Effector memory CD8-positive, alpha-beta T cell (primary cell): Measurements from ENCODE around the gene DIO1.
A peak's percentile ranks its signal among the peaks of the same experiment; 100 is the strongest.
"Not testable (repeated sequence)": the region's sequence is repeated elsewhere in the genome, so short reads cannot be mapped to it uniquely, and the experiment has no call there.

Experiments
- ATAC-seq: fragments of 150-1000 bp; cut with Tn5 transposase; replicated peaks from 2 replicates; pipeline ENCODE4 v1.10.0; 2021; ENCODE audit warnings: mild to moderate bottlenecking, moderate library complexity
- DNase-seq, 3 experiments: peaks; one replicate each; pipeline ENCODE4 v3.0.0; 2021
- H3K27ac Mint-ChIP-seq, 2 donors: one replicate each; pipeline ENCODE4 v1.8.0; 2022; ENCODE audit warnings: mild to moderate bottlenecking in 2 of 2, mixed read lengths in 2 of 2, moderate library complexity in 2 of 2
- H3K27me3 Mint-ChIP-seq, 2 donors: one replicate each; pipeline ENCODE4 v1.8.0; 2022; ENCODE audit warnings: mixed read lengths in 2 of 2
- H3K36me3 Mint-ChIP-seq: one replicate; pipeline ENCODE4 v1.8.0; 2022; ENCODE audit warnings: mild to moderate bottlenecking, moderate library complexity, mixed read lengths; ENCODE audit not compliant: insufficient read depth
- H3K4me1 Mint-ChIP-seq, 2 donors: one replicate each; pipeline ENCODE4 v1.8.0; 2022; ENCODE audit warnings: low read depth in 2 of 2, mixed read lengths in 2 of 2
- H3K4me3 Mint-ChIP-seq, 2 donors: one replicate each; pipeline ENCODE4 v1.8.0; 2022; ENCODE audit warnings: mild to moderate bottlenecking in 2 of 2, mixed read lengths in 2 of 2, moderate library complexity in 2 of 2
- H3K9me3 Mint-ChIP-seq, 2 donors: one replicate each; pipeline ENCODE4 v1.8.0; 2022; ENCODE audit warnings: mixed read lengths in 2 of 2
- total RNA-seq, 9 experiments: gene quantifications; one replicate each; lab custom pipeline; 2026; lab: John Stamatoyannopoulos, UW

DIO1 gene
- 0 to 0.13 (median 0) reads per million in 9 experiments for total RNA-seq

DNA sequence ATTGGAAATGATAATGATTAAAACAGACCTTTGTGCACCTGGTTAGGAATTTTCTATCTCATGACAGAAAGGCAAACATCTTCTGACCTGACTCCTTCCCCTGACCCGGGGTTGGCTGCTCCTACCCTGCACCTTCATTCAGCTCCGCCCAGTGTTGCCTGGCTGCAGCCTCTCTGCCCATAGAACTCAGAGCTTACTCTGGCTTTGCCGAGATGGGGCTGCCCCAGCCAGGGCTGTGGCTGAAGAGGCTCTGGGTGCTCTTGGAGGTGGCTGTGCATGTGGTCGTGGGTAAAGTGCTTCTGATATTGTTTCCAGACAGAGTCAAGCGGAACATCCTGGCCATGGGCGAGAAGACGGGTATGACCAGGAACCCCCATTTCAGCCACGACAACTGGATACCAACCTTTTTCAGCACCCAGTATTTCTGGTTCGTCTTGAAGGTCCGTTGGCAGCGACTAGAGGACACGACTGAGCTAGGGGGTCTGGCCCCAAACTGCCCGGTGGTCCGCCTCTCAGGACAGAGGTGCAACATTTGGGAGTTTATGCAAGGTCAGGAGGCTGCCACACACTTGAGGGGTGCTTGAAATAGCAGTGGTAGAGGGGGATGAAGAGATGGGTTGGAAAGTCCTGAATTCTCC is at the start of gene DIO1:
Gene DIO1 (plus strand): TSS at position 189 of the 638 bp plus-strand sequence. CDS start 24 bp downstream, at position 213.
- Mint-ChIP-seq H3K27me3 (peaks cover 0 to 7% of the 10 kb centered on the region in 2 donors), H3K27ac (peak within 1 kb of the TSS in 1 of 2 donors; percentile 3), H3K4me3 (no peak within 1 kb of the TSS), H3K4me1 (peaks cover 8 to 10% of the 10 kb centered on the region in 2 donors), H3K36me3 (peaks cover 3% of the 10 kb centered on the region), H3K9me3 (no peaks in the 10 kb centered on the region)
- DNase-seq (no peak), ATAC-seq (no peak)

DNA sequence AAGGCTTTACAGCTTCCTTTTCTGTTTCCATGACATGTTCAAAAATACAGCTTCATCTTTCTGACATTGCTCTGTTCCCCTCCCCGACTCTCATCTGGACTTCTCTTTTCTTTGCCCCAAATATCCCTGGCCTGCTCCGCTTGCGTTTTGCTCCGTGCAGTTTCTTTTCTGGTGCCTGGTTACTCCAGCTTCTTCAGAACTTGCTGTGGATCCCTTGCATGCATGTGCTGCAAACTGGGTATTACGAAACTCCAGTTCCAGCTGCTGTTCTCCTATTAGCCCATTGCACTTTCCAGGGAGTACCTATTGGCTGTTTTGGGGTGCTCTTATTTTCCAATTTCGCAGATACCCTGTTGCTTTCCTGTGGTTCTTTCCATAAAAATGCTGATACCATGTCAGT is 46.0 kb upstream of the DIO1 start:
- DNase-seq (no peak), ATAC-seq (no peak)
- no peaks in the 10 kb centered on the region for H3K4me1 Mint-ChIP-seq
- H3K4me3 Mint-ChIP-seq: no peak overlapping the region
- no peaks in the 10 kb centered on the region for H3K9me3 Mint-ChIP-seq
- H3K27ac Mint-ChIP-seq: no peak overlapping the region
- peaks cover 15% of the 10 kb centered on the region for H3K36me3 Mint-ChIP-seq
- H3K27me3 Mint-ChIP-seq: peaks cover 5 to 8% of the 10 kb centered on the region in 2 donors

DNA sequence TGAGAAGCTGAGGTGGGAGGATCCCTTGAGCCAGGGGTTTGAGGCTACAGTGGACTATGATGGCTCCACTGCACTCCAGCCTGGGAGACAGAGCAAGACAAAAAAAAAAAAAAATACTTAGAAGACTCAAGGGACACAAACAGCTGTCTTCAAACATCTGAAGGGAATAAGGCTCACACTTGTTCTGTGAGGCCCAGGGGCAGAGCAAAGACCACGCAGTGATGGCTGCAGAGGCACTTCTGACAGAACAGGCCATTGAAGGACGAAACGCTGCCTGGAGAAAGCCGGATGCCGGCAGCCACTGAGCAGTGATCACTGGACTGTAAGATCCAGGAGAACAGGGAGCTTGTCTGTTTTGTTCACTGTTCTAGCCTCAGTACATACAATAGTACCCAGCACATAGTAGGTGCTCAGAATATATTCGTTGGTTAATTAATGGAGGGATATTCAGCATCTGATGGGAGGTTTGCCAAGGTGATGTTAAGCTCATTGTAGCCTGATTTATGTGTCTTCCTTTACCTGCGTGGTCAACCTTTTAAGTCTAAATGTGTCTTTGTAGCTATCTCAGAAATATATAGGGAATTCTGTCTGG is 43.8 kb upstream of the DIO1 start:
- H3K27me3 Mint-ChIP-seq: peaks cover 0 to 3% of the 10 kb centered on the region in 2 donors
- H3K4me1 Mint-ChIP-seq: no peaks in the 10 kb centered on the region
- H3K36me3 Mint-ChIP-seq: peaks cover 26% of the 10 kb centered on the region
- DNase-seq (no peak), ATAC-seq (no peak)
- no peak overlapping the region for H3K27ac Mint-ChIP-seq
- no peaks in the 10 kb centered on the region for H3K9me3 Mint-ChIP-seq
- no peak overlapping the region for H3K4me3 Mint-ChIP-seq

DNA sequence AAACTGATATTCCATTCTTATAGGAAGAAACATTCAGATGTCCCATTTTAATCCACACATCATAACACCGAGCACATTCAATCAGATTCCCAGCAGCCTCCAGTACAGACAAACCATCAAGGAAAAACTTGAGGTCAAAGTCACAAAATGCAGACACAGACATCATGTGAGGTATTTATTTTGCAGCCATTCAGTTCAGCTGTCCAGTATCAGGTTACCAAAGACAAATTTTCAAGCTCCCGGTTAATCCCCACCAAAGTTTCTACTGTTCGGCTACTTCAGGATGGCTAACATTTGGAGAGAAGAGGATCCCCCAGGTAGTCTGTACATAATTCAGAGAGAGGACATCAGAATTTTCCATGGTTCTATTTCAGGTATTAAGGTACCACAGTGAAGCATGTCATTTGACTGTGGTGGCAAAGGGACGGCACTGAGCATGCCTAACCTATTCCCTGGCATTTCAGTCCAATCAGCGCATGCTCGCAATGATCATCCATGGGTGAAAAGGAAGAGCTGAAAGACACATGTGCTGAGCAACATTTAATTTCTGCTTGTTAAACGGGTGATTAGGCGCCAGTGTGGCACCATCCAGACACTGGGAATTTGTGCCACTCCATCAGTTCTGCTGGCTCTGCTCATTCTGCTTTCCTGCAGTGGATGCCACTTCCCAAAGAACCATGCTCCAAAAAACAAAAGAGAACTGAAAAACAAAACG is 42.3 kb upstream of the DIO1 start:
- Mint-ChIP-seq H3K36me3 (peaks cover 29% of the 10 kb centered on the region), H3K27ac (no peak overlapping the region), H3K27me3 (no peaks in the 10 kb centered on the region), H3K4me1 (no peaks in the 10 kb centered on the region), H3K4me3 (no peak overlapping the region), H3K9me3 (no peaks in the 10 kb centered on the region)
- DNase-seq (no peak), ATAC-seq (no peak)

DNA sequence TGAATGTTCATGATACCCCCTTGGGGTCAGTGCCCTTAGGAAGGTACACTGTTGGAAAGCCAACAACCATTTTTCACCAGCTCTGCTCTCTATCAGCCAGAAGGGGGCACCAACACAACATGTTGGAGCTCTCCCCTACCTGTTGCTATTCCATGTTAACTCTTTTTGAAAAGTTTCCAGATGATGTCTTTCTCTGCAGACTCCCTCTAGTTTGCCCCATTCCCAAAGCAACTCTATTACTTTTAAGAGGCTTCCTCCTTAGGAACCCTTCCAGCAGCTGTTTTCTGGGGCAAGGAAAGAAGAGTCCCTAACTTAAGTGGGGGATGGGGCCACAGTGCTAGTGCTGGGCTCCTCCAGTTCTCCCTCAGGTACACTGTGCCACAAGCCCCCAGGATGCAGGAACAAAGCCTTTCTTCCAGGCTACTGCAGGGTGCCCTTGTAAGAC is 33.0 kb upstream of the DIO1 start:
- H3K9me3 Mint-ChIP-seq: no peaks in the 10 kb centered on the region
- peak overlapping the region; percentile 56 to 63 for H3K27ac Mint-ChIP-seq
- no peak overlapping the region for H3K4me3 Mint-ChIP-seq
- H3K36me3 Mint-ChIP-seq: peaks cover 15% of the 10 kb centered on the region
- ATAC-seq (peak; percentile 72), DNase-seq (peak; percentile 36 to 42 (median 36))
- no peaks in the 10 kb centered on the region for H3K27me3 Mint-ChIP-seq
- H3K4me1 Mint-ChIP-seq: peaks cover 3 to 8% of the 10 kb centered on the region in 2 donors

DNA sequence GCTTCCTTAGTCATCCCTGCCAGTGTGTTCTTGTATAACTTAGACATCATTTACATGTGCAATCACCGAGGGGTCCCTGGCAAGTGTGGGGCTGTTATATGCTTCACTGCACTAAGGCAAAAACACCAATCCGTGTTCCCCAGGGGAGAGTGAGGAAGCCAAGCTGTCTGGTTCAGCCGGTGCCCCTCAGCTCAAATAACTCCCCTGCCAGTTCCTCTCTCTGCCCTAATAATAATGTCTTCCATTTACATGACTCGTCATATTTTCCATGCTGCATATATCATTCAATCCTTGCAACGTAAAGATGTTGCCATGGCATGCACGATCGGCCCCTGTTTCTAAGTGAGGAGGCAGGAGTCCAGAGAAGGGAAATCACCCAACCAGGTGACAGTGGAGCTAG is 31.5 kb upstream of the DIO1 start:
- H3K27ac Mint-ChIP-seq: peak overlapping the region; percentile 21 to 55
- no peaks in the 10 kb centered on the region for H3K27me3 Mint-ChIP-seq
- H3K4me1 Mint-ChIP-seq: peaks cover 3 to 8% of the 10 kb centered on the region in 2 donors
- no peak for DNase-seq
- H3K9me3 Mint-ChIP-seq: no peaks in the 10 kb centered on the region
- H3K4me3 Mint-ChIP-seq: no peak overlapping the region
- H3K36me3 Mint-ChIP-seq: peaks cover 26% of the 10 kb centered on the region
- no peak for ATAC-seq

DNA sequence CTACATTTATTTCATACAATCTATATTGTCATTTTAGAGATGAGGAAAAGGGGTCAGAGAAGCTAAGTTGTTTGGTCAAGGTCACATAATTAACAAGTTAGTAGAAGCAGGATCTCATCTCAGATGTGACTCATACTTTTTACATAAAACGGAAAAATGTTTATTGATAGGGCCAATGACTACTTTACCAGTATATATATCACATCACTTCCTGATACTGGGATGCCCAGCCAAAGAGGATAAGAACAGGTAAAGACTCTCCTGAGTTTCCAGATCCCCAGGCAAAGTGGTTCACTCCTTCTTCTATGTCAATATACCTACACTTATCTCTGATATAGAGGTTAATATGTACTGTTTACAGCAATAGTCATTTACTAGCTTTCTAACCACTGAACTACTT is 25.4 kb upstream of the DIO1 start:
- no peak for ATAC-seq
- peaks cover 52% of the 10 kb centered on the region for H3K36me3 Mint-ChIP-seq
- no peaks in the 10 kb centered on the region for H3K27me3 Mint-ChIP-seq
- no peaks in the 10 kb centered on the region for H3K9me3 Mint-ChIP-seq
- peak overlapping the region in 1 of 2 donors; percentile 62 for H3K27ac Mint-ChIP-seq
- H3K4me3 Mint-ChIP-seq: no peak overlapping the region
- no peaks in the 10 kb centered on the region for H3K4me1 Mint-ChIP-seq
- no peak for DNase-seq

DNA sequence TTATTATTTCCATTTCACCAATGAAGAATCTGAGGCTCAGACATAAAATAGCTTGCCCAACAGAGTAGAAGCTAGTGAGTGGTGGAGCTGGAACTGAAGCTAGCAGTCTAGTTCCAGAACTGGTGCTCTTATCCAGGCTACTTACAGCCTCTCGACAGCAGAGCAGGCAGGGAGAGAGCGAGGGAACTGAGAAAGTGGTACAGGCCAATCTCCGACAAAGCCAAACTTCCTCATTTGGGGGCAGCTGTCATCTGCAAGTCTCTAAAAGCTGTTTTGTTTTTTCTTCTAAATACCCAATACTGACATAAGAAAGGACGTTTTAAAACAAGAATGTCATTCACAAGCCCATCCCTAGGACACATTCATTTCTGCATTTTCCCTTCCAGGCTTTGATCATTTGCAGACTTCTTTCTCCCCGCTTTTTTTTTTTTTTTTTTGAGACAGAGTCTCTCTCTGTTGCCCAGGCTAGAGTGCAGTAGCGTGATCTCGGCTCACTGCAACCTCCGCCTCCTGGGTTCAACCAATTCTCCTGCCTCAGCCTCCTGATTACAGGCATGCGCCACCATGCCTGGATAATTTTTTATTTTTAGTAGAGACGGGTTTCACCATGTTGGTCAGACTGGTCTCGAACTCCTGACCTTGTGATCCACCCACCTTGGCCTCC is 24.4 kb upstream of the DIO1 start:
- Mint-ChIP-seq H3K27ac (no peak overlapping the region), H3K27me3 (no peaks in the 10 kb centered on the region), H3K36me3 (peaks cover 55% of the 10 kb centered on the region), H3K4me1 (no peaks in the 10 kb centered on the region), H3K4me3 (no peak overlapping the region), H3K9me3 (no peaks in the 10 kb centered on the region)
- ATAC-seq (no peak), DNase-seq (no peak)

DNA sequence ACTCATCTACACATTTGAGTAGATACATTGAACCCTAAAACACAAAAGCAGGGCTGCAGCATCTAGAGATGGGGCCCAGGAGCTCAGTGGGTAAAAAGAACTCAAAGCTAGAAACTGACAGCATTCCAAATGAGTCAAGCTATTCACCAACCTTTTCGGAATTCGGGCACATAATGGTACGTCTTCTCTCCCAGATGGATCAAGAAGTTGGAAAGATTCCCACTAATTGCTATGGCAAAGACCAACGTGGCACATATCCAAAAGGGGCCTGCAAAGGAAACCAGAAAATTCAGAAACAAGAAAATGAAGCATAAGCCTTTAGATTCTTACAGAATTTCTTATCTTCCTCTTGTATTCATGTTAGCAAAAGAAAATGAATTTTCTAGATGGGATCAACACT is 22.8 kb upstream of the DIO1 start:
- Mint-ChIP-seq H3K9me3 (no peaks in the 10 kb centered on the region), H3K4me3 (no peak overlapping the region), H3K27ac (no peak overlapping the region), H3K27me3 (no peaks in the 10 kb centered on the region), H3K4me1 (no peaks in the 10 kb centered on the region), H3K36me3 (peaks cover 50% of the 10 kb centered on the region)
- ATAC-seq: no peak
- DNase-seq: no peak

DNA sequence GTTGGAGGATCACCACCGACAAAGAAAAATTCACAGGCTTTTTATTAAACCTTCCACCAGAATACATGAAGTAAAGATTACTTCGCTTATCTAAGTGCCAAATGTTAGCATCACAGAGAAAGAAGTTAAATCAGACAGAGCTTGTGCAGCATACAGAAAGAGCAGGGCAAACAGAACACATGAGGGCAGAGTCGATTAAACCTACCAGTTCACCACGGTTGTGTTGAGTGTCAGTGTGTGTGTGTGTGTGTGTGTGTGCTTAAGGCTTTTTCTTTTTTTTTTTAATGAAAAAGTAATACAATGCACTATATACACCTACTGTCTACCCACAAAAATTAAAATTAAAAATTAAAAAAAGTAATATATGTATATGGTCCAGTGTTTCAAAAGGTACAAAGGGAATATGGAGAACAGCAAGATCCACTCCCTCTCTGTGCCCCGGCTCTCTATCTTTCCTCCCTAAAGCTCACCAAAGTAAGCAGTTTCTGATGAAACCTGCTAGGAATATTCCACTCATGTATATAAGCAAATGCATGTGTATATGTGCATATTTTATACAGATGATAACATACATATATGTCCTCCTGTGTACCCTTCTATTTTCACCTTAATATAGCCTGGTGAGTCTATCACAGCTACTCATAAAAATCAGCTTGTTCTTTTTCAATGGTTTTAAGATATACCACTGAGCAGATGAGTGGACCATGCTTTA is 22.1 kb upstream of the DIO1 start:
- Mint-ChIP-seq H3K36me3 (peaks cover 45% of the 10 kb centered on the region), H3K9me3 (no peaks in the 10 kb centered on the region), H3K4me1 (no peaks in the 10 kb centered on the region), H3K27me3 (no peaks in the 10 kb centered on the region), H3K27ac (no peak overlapping the region), H3K4me3 (no peak overlapping the region)
- DNase-seq (no peak), ATAC-seq (no peak)

DNA sequence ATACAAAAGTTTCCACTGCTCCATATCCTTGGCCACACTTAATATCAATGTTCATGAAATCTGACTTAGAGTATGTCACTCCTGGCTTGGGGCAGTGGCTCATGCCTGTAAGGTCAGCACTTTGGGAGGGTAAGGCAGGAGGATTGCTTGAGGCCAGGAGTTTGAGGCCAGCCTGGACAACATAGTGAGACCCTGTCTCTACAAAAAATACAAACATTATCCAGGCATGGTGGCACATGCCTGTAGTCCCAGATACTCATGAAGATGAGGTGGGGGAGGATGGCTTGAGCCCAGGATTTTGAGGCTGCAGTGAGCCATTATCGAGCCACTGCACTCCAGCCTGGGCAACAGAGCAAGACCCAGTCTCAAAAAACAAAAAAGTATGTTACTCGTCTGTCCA is 18.8 kb upstream of the DIO1 start:
- H3K36me3 Mint-ChIP-seq: peaks cover 43% of the 10 kb centered on the region
- not testable (repeated sequence) for ATAC-seq, H3K4me1 Mint-ChIP-seq, H3K9me3 Mint-ChIP-seq, DNase-seq, H3K4me3 Mint-ChIP-seq, H3K27ac Mint-ChIP-seq, H3K27me3 Mint-ChIP-seq

DNA sequence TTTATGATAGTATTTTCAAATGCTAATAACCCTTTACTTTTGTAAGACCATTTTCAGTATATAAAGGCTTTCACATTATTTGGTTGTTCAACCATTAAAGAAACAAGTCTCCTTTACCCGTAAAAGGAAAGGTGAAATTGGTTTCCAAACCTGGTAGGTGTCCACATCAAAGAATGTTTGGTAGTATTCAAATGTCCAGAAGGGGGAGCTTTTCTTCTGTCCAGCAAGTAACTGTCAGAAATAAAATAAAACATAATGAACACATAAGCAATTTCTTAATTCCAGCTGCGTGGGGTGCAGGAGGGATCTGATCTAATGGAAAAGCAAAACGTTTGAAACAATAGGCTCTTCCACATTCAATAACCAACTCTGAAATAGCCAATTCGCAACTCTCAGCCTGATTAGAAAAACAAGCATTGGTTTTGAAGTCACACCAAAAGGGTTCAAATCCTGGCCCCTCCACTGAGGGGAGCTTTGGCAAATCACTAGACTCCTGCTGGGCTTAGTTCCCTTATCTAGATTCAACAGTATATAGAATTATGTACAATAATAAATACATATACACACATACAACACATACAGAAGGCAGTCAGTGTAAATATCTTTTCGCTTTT is 15.4 kb upstream of the DIO1 start:
- ATAC-seq (no peak), DNase-seq (no peak)
- Mint-ChIP-seq H3K4me3 (no peak overlapping the region), H3K4me1 (peaks cover 0 to 5% of the 10 kb centered on the region in 2 donors), H3K27me3 (no peaks in the 10 kb centered on the region), H3K9me3 (peaks cover 3 to 7% of the 10 kb centered on the region in 2 donors), H3K36me3 (peaks cover 45% of the 10 kb centered on the region), H3K27ac (no peak overlapping the region)

DNA sequence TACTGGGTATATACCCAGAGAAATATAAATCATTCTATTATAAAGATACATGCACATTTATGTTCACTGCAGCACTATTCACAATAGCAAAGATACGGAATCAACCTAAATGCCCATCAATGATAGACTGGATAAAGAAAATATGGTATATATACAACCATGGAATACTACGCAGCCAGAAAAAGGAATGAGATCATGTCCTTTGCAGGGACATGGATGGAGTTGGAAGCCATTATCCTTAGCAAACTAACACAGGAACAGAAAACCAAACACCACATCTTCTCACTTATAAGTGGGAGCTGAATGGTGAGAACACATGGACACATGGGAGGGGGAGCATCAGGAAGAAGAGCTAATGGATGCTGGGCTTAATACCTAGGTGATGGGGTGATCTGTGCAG is 12.1 kb upstream of the DIO1 start:
- not testable (repeated sequence) for DNase-seq, H3K27ac Mint-ChIP-seq, H3K27me3 Mint-ChIP-seq, ATAC-seq, H3K4me3 Mint-ChIP-seq, H3K9me3 Mint-ChIP-seq
- Mint-ChIP-seq H3K4me1 (peaks cover 7 to 15% of the 10 kb centered on the region in 2 donors), H3K36me3 (peaks cover 38% of the 10 kb centered on the region)
